Measurements from ENCODE around the gene PBX2. TPM values are rescaled to one million over a fixed set of nuclear protein-coding genes. Genes with fewer than 3 reads are reported as not detected.

PBX2 gene
- total RNA-seq, 1 experiment from 2014 or later = 122 TPM

DNA sequence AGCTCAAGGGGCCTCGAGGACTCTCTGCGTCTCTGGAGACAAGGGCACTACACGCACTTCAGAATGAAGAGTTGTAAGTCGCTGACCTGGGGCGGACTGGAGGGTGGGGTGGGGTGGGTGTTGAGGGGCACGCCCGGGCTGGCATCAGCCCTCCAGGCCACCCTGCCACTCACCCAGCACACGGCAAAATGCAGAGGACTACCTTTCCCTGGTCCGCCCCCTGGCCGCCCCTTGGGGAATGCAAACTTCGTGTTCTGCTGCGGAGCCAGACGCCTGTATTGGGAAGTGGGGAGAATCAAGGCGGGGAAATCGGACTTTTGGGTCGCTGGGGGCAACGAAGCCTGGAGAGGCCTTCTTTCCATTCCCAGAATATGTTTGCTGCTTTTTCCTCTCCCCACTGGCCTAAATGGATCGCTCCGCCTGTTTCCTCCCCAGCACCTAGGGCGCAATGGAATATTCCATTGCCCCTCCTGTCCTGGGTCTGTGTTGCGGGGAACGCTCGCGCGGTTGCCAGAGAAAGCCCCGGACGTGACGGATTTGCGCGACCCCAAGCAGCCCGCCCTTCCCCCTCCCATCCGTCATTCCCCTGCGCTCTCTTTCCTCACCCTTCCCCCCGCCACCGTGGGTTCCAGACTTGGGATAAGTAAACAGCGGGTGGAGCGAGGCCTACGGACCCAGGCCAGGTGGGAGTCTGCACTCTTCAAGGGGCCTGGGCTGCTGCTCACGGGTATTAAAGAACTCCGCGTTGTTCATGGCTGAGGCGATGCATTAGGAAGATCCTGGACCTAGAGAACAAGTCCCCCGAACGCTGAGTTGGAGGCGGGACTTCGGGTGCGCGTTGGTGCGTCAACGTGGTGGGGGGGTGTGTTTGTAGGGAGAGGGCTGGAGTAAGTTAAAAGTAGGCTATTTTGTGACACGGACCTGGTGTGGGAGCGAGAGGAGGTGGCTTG lies 36.2 kb downstream of the PBX2 start, which contains the start of gene PPT2:
Gene PPT2, plus strand, starts transcription at position 578 of the 950 bp plus-strand sequence. CDS start 454 bp downstream, outside the sequence.
- peak; percentile 87 for DNase-seq
- Mint-ChIP-seq H3K4me1 (ENCODE audit: low read depth, unreplicated experiment) (peaks cover 22% of the 10 kb centered on the region), H3K27ac (ENCODE audit: unreplicated experiment) (peak within 1 kb of the TSS; percentile 52), H3K4me3 (ENCODE audit: low read depth, unreplicated experiment) (peak within 1 kb of the TSS; percentile 94), H3K9me3 (ENCODE audit: low read depth, unreplicated experiment) (no peaks in the 10 kb centered on the region), H3K27me3 (ENCODE audit: unreplicated experiment) (no peaks in the 10 kb centered on the region), H3K36me3 (ENCODE audit: insufficient read depth, unreplicated experiment) (peaks cover 29% of the 10 kb centered on the region)
- intact Hi-C loops (cut with micrococcal nuclease; ENCODE audit: unreplicated experiment) = loop anchor here (1.0 kb wide), 1 partner anchor 35 kb away; no protein-coding TSS in a partner anchor
- TF ChIP-seq, protein P1, sequence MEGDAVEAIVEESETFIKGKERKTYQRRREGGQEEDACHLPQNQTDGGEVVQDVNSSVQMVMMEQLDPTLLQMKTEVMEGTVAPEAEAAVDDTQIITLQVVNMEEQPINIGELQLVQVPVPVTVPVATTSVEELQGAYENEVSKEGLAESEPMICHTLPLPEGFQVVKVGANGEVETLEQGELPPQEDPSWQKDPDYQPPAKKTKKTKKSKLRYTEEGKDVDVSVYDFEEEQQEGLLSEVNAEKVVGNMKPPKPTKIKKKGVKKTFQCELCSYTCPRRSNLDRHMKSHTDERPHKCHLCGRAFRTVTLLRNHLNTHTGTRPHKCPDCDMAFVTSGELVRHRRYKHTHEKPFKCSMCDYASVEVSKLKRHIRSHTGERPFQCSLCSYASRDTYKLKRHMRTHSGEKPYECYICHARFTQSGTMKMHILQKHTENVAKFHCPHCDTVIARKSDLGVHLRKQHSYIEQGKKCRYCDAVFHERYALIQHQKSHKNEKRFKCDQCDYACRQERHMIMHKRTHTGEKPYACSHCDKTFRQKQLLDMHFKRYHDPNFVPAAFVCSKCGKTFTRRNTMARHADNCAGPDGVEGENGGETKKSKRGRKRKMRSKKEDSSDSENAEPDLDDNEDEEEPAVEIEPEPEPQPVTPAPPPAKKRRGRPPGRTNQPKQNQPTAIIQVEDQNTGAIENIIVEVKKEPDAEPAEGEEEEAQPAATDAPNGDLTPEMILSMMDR (IDR thresholded peaks at IDR 0.05; ENCODE audit: unreplicated experiment) = no peak
- CTCF ChIA-PET = interaction anchor here (0.6 to 1.3 kb wide), 8 partner anchors 24 to 307 kb away, joined by 3 to 12 read pairs (median 4); partner anchors contain the start of genes ATF6B, FKBPL and PBX2
- BruUV-seq (replicated peaks) = TSS peak; percentile 54

DNA sequence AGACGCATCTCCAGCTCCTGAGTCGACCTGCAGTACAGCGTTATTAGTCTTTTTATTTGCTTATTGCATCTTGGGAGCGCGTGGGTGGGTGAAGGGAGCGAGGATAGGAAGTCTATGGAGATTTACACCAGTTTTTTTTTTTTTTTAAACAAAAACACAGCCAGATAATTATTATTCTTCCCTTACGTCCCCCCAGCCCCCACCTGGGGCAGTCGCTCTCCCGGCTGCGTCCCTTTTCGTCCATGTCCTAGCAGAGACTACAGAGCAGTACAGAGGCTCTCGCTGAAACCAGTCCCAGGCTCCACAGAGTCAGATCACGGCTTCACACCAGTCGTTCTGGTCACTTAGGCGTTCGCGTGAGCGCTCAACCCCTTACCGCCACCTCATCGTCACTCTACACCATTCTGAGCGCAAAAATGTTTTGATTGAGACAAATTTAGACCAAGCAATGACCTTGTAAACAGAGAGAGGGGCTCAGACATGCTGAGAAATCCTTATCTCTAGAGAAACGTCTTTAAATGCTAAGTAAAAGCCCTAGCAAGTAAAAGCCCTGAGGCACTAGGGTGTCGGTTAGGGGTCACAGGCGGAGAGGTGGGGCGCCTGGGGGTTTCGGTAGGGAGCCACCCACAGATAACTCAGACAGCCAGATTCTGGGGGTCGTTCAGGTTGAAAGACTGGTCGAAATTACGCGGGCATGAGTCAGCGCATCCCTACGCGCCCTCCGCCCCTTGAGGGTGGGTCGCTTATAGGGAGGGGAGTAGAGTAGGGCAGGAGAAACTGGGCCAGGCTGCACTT lies 37.0 kb downstream of the PBX2 start:
- peak overlapping the region; percentile 24 for H3K27ac Mint-ChIP-seq (ENCODE audit: unreplicated experiment)
- intact Hi-C loops (cut with micrococcal nuclease; ENCODE audit: unreplicated experiment) = no loop called here
- BruUV-seq (replicated peaks) = no TSS peak
- H3K27me3 Mint-ChIP-seq (ENCODE audit: unreplicated experiment) = no peaks in the 10 kb centered on the region
- CTCF ChIA-PET = interaction anchor here (0.6 kb wide), 1 partner anchor 306 kb away, joined by 4 read pairs; no protein-coding TSS in a partner anchor
- peak overlapping the region; percentile 94 for H3K4me3 Mint-ChIP-seq (ENCODE audit: low read depth, unreplicated experiment)
- H3K36me3 Mint-ChIP-seq (ENCODE audit: insufficient read depth, unreplicated experiment) = peaks cover 23% of the 10 kb centered on the region
- H3K4me1 Mint-ChIP-seq (ENCODE audit: low read depth, unreplicated experiment) = peaks cover 22% of the 10 kb centered on the region
- peaks cover 2% of the 10 kb centered on the region for H3K9me3 Mint-ChIP-seq (ENCODE audit: low read depth, unreplicated experiment)
- no peak for DNase-seq
- TF ChIP-seq, protein P1 (IDR thresholded peaks at IDR 0.05; ENCODE audit: unreplicated experiment) = no peak

DNA sequence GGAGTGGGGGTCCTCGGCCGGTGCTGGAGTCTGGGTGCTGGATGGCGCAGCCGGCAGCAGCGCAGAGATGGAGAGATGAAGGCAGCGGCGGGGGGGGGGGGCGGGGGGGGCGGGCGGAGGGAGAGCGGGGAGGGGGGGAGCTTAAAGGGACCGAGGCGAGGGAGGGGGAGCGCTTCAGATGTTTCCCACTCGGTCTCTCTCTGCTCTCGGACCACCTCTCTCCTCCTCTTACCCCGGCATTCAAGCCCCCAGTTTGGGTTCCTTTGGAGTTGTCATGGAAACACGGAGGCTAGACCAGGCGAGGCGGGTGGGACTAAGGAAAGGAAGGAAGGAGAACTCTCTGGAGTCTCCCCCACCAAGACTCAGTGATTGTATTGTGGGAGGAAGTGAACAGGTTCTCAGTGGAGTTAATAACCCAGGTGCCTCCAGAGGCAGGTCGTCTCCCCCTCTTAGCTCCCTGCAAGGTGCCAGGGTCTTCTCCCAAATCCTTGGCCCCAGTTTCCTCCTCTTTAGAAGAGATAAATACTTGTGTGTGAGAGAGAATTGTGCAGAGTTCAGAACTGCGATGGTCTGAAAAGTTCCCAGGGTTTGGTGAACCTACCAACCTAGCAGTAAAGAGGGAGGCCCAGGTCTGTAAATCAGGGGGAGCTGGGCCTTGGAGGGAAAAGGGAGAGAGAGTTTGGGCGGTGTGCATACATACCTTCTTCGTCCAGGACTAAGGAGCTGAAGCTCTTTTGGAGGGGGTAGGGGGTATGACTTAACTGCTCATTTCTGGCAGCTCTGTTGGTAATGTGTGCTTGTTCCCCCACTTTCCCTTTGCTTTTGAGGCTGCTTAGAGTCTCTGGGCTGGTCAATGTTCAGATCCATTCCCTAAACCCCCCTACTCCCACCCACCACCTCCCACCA lies 37.9 kb downstream of the PBX2 start, which contains the start of gene PRRT1:
Gene PRRT1, minus strand, starts transcription at position 77 of the 906 bp plus-strand sequence. CDS start 112 bp downstream, outside the sequence.
- CTCF ChIA-PET = no interaction called here

More for the DNA sequence above, 37.9 kb downstream of the PBX2 start, which contains the start of gene PRRT1:
- TF ChIP-seq, protein P1 (IDR thresholded peaks at IDR 0.05; ENCODE audit: unreplicated experiment) = no peak
- no peak for DNase-seq
- no TSS peak for BruUV-seq (replicated peaks)
- Mint-ChIP-seq H3K27ac (ENCODE audit: unreplicated experiment) (no peak within 1 kb of the TSS), H3K9me3 (ENCODE audit: low read depth, unreplicated experiment) (peaks cover 2% of the 10 kb centered on the region), H3K36me3 (ENCODE audit: insufficient read depth, unreplicated experiment) (peaks cover 16% of the 10 kb centered on the region), H3K4me3 (ENCODE audit: low read depth, unreplicated experiment) (no peak within 1 kb of the TSS), H3K4me1 (ENCODE audit: low read depth, unreplicated experiment) (peaks cover 22% of the 10 kb centered on the region), H3K27me3 (ENCODE audit: unreplicated experiment) (no peaks in the 10 kb centered on the region)
- intact Hi-C loops (cut with micrococcal nuclease; ENCODE audit: unreplicated experiment) = no loop called here
